Measurements from ENCODE around the gene ASIC4.

Gene ASIC4

GRCh38 chr2:219478916-219479315, 35.4 kb upstream of the ASIC4 start:
- in situ Hi-C loops (cut with HindIII; ENCODE audit: low sequenced_read_pairs) = no loop called here

- in situ Hi-C loops (cut with HindIII; ENCODE audit: low sequenced_read_pairs) = no loop called here
Measured at GRCh38 chr2:219480004-219480403, 34.3 kb upstream of the ASIC4 start.

DNA sequence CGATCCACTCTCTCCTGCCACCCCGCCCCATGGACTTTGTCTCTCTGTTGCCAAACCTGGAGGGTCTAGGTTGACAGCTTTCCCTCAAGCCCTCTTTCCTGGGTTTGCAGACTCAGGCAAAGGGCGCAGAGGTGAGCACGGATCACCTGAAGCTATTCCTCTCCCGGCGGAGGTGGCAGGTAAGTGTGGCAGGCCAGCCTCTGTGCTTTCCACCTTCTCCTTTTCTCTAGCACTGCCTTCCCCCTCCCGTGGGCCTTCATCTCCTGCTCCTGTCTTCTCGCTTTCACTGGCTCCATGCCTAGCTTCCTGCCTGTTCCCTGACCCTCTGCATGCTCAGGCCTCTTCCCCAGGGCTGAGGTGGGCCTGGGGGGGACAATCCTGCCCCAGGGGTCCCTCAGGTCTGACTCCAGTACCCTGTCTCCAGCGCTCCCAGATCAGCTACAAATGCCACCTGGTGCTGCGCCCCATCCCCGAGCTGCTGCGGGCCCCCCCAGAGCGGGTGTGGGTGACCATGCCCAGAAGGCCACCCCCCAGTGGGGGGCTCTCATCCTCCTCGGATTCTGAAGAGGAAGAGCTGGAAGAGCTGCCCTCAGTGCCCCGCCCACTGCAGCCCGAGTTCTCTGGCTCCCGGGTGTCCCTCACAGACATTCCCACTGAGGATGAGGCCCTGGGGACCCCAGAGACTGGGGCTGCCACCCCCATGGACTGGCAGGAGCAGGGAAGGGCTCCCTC, 31.4 kb upstream of the ASIC4 start:
- in situ Hi-C loops (cut with HindIII; ENCODE audit: low sequenced_read_pairs) = no loop called here

DNA sequence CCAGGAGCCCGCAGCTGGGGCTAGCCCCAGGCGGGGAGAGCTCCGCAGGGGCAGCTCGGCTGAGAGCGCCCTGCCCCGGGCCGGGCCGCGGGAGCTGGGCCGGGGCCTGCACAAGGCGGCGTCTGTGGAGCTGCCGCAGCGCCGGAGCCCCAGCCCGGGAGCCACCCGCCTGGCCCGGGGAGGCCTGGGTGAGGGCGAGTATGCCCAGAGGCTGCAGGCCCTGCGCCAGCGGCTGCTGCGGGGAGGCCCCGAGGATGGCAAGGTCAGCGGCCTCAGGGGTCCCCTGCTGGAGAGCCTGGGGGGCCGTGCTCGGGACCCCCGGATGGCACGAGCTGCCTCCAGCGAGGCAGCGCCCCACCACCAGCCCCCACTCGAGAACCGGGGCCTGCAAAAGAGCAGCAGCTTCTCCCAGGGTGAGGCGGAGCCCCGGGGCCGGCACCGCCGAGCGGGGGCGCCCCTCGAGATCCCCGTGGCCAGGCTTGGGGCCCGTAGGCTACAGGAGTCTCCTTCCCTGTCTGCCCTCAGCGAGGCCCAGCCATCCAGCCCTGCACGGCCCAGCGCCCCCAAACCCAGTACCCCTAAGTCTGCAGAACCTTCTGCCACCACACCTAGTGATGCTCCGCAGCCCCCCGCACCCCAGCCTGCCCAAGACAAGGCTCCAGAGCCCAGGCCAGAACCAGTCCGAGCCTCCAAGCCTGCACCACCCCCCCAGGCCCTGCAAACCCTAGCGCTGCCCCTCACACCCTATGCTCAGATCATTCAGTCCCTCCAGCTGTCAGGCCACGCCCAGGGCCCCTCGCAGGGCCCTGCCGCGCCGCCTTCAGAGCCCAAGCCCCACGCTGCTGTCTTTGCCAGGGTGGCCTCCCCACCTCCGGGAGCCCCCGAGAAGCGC, 30.6 kb upstream of the ASIC4 start:
- in situ Hi-C loops (cut with HindIII; ENCODE audit: low sequenced_read_pairs) = no loop called here

- in situ Hi-C loops (cut with HindIII; ENCODE audit: low sequenced_read_pairs) = no loop called here
Measured at GRCh38 chr2:219484343-219485200, 29.7 kb upstream of the ASIC4 start.

- in situ Hi-C loops (cut with HindIII; ENCODE audit: low sequenced_read_pairs) = no loop called here
Measured at GRCh38 chr2:219485201-219485580, 29.1 kb upstream of the ASIC4 start.

DNA sequence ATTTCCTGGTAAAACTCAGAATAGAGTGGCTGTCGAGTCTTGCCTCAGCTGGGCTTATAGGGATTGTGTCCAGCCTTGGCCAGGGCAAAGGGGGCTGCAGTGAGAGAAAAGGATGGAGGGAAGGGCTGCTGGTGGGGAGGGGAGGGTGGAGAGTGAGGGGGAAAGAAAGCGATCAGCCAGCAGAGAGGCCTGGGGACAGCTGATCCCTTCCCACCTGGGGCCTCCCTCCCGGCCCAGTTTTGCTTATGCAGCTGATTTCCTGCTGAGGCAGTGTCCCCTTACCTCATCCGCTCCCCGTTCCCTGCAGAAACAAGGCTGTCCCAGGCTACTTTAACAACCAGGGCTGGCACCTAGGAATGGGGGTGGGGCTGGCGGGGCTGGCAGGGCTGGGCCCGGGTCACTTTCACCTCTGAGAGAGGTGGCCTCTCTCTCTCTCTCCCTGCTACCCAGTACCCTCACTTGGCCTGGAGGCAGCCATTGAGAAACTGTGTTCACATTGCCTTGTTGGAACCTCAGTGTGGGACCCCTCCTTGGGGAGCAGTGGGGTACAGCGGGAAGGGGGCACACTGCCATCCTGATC, 27.8 kb upstream of the ASIC4 start:
- in situ Hi-C loops (cut with HindIII; ENCODE audit: low sequenced_read_pairs) = no loop called here

DNA sequence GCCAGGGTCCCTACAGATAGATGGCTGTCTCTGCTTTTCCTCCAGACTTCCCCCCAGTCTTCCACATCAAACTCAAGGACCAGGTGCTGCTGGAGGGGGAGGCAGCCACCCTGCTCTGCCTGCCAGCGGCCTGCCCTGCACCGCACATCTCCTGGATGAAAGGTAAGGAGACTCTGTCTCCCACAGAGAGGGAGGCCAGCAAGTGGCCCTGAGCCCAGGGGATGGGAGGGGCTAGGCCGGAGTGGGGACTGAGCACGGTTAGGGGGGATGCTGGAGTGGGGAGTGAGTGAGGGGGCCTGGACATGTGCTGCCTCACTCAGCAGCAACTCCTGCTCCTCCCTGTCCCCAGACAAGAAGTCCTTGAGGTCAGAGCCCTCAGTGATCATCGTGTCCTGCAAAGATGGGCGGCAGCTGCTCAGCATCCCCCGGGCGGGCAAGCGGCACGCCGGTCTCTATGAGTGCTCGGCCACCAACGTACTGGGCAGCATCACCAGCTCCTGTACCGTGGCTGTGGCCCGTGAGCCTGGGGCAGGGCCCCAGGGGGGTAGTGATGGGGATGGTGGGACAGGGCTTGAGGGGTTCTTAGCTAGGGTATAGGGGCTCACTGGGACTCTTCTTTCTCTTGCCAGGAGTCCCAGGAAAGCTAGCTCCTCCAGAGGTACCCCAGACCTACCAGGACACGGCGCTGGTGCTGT, 26.0 kb upstream of the ASIC4 start:
- in situ Hi-C loops (cut with HindIII; ENCODE audit: low sequenced_read_pairs) = no loop called here

DNA sequence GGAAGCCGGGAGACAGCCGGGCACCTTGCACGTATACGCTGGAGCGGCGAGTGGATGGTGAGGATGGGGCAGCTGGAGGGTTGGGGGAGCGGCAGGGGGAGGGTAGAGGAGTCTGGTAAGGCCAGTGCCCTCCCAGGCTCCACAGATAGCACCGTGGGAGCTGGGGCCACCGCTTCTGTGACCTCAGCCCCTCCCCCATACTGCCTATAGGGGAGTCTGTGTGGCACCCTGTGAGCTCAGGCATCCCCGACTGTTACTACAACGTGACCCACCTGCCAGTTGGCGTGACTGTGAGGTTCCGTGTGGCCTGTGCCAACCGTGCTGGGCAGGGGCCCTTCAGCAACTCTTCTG, 25.5 kb upstream of the ASIC4 start:
- in situ Hi-C loops (cut with HindIII; ENCODE audit: low sequenced_read_pairs) = no loop called here

DNA sequence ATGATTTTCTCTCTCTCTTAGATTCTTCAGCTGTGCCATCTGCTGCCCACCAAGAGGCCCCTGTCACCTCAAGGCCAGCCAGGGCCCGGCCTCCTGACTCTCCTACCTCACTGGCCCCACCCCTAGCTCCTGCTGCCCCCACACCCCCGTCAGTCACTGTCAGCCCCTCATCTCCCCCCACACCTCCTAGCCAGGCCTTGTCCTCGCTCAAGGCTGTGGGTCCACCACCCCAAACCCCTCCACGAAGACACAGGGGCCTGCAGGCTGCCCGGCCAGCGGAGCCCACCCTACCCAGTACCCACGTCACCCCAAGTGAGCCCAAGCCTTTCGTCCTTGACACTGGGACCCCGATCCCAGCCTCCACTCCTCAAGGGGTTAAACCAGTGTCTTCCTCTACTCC, 25.0 kb upstream of the ASIC4 start:
- in situ Hi-C loops (cut with HindIII; ENCODE audit: low sequenced_read_pairs) = no loop called here

DNA sequence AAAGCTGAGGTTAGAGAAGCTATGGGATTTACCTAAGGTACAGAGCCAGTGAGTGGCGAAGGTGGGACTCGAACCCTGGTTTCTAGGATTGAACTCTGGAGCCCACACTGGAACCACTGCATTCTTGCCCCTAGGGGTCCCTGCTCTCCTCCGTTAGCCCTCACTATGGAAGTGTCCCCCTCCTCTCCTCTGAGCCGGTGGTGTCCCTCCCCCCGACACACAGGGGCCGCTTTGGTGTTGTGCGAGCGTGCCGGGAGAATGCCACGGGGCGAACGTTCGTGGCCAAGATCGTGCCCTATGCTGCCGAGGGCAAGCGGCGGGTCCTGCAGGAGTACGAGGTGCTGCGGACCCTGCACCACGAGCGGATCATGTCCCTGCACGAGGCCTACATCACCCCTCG, 24.1 kb upstream of the ASIC4 start:
- in situ Hi-C loops (cut with HindIII; ENCODE audit: low sequenced_read_pairs) = no loop called here

- in situ Hi-C loops (cut with HindIII; ENCODE audit: low sequenced_read_pairs) = no loop called here
Measured at GRCh38 chr2:219490600-219491130, 23.6 kb upstream of the ASIC4 start.

DNA sequence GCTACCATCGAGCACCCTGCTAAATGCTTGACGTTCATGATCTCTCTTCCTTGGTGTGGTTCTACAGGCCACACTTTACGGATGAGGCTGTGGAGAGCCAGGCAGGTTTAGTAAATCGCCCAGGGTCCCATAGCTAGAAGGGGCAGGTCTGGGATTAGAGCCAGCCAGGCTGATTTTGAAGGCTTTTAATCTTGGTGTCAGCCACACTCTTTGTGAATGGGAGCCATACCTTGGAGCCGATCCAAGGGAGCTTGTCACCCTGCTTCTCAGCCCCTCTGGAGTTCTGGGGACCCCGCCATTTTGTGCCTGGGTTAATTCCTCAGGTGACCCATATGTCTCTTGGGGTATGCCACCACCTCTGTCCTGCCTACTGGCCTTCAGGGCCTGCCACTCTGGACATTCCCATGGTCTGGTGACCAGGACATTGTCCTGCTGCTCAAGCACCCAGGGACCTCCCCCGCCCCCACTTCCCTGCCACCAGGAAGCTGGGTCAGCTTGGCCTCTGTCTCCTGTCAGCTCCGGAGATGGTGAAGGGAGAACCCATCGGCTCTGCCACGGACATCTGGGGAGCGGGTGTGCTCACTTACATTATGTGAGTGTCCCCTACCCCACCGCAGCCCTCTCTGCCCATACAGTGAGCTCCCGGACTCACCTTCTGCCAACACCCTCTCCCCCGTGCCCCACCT, 22.9 kb upstream of the ASIC4 start:
- in situ Hi-C loops (cut with HindIII; ENCODE audit: low sequenced_read_pairs) = no loop called here

GRCh38 chr2:219492575-219492974, 21.7 kb upstream of the ASIC4 start:
- in situ Hi-C loops (cut with HindIII; ENCODE audit: low sequenced_read_pairs) = no loop called here

DNA sequence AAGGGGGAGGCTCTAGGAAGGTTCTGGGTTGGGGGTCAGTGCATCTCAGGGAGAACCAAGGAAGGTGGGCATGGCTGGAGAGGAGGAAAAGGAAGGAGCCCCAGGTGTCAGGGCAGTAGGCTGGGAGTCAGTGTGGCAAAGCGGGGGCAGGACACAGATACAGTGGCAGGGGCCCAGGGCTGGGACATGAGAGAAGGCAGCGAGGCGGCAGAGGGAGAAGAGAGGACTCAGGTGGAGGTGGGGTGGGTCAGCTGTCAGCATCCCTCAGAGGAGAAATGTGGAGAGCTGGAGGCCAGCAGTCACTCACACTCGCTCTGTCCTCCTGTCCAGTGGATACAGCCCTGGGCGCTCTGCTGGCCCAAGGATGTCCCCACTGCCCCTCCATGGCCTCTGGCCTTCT, 21.2 kb upstream of the ASIC4 start:
- in situ Hi-C loops (cut with HindIII; ENCODE audit: low sequenced_read_pairs) = no loop called here

DNA sequence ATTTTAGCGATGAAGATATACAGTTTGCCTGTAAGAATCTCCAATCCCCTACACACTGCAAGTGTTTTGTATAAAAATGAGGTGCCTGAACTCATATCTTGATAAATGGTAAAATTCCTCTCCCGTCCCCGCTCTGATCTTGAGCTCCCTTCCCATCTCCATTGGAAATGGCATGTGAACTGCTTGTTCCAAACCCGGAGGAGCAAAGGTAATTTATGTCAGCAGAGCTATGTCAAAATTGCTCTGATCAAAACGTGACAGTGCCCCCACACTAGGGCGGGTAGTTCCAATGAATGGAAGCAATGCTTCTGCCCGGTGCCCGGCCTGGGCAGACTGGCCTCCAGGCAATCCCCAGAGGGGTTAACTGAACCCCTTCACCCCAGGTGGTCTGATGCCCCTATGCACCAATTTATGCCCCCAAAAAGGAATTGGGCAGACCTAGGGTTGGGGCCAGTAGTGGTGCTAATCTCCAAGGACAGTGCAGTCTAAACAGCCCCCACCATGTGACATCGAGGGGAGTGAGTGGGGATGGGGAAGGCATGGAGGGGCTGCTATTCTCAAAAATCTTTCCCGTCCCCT, 19.2 kb upstream of the ASIC4 start:
- in situ Hi-C loops (cut with HindIII; ENCODE audit: low sequenced_read_pairs) = no loop called here

DNA sequence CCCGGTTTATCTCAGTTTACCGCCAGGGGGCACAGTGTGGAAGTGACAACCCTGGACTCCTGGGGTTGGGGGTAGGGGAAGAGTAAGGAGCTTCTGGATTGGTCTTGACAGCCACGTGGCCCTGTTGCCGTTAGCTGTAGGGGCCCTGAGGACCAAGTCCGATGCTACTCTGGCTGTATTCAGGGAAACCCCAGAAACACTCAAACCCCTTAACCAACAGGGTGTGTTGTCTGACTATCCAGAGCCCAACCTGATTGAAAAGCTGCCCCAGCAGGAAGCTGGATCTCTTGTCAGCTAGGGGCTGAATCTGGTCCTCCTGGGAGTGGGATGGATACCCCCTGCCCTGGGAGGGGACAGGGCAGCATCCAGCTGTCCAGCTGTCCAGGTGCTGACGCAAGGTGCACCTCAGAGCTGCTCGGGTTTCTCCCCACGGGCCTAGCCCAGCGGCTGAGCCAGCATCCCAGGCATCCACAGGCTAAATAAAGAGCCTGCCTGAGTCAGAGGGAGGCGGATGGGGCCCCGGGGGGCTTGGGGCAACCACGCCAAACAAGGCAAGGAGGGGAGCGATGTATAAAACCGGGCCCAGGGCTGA, 18.7 kb upstream of the ASIC4 start:
- in situ Hi-C loops (cut with HindIII; ENCODE audit: low sequenced_read_pairs) = no loop called here

- in situ Hi-C loops (cut with HindIII; ENCODE audit: low sequenced_read_pairs) = no loop called here
Measured at GRCh38 chr2:219496247-219496824, 17.9 kb upstream of the ASIC4 start.
